Measurements from ENCODE around the gene ABHD3.
A peak's percentile ranks its signal among the peaks of the same experiment; 100 is the strongest.
"Not testable (repeated sequence)": the region's sequence is repeated elsewhere in the genome, so short reads cannot be mapped to it uniquely, and the experiment has no call there.

The ABHD3 gene

GRCh38 chr18:21703241-21703820, 1.2 kb downstream of the ABHD3 start:
- no peak for DNase-seq

DNA sequence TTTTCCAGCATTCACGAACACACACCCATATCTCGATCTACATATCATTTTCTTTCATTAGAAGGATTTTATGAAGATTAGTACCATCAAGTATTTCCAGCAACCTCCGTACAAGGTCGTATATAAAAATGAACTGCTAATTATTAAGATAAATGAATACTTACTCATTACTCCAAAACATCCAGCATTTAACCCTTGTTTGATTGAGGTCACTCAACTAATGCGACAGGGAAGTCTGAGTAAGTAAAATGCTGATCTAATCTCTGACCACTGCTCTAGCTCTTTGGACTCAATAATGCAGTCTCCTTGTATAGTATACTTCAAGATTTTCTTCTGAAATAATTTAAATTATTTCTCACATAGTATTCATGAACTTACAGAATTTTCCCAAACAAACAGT, 2.0 kb downstream of the ABHD3 start:
- DNase-seq, result no peak

DNA sequence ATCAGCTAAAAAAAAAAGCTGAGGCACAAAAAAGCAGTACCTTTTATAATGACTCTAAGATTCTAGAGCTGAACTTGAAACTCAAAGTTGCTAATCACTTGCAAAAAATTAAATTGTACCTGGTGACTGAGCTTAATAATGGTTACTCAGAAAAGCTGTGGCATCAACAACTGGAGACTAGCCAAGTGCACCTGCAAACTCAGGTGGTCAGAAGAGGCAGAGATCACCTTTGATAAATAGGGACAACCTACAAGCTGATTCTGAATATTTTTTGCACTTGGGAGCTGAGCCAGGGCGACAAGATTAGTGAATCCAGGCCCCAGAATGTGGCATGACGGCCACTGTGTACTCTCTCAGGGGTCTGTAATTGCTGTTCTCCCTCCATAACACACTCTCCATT, 3.0 kb downstream of the ABHD3 start:
- DNase-seq, result no peak

DNA sequence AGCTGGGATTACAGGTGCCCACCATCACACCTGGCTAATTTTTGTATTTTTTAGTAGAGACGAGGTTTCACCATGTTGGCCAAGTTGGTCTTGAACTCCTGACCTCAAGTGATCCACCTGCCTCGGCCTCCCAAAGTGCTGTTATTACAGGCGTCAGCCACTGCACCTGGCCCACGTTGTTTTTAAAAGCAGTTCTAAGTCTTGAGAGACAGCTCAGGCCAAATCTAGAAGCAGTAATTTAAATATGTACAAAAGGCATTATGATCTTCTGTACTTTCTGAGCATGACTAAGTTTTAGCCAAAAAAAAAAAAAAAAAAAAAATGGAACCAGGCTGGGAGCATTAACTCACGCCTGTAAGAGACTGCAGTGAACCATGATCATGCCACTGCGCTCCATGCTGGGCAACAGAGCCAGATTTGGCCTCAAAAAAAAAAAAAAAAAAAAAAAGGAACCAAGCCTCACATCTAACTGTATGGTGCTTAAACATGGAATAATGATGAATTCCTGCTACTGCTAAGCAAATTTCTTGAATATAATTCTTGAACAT, 4.0 kb downstream of the ABHD3 start:
- DNase-seq, result no peak

- no peak for DNase-seq
These were observed 11.3 kb downstream of the ABHD3 start for GRCh38 chr18:21693322-21693721.

- no peak for DNase-seq
These were observed 14.8 kb downstream of the ABHD3 start for GRCh38 chr18:21689736-21690135.

DNA sequence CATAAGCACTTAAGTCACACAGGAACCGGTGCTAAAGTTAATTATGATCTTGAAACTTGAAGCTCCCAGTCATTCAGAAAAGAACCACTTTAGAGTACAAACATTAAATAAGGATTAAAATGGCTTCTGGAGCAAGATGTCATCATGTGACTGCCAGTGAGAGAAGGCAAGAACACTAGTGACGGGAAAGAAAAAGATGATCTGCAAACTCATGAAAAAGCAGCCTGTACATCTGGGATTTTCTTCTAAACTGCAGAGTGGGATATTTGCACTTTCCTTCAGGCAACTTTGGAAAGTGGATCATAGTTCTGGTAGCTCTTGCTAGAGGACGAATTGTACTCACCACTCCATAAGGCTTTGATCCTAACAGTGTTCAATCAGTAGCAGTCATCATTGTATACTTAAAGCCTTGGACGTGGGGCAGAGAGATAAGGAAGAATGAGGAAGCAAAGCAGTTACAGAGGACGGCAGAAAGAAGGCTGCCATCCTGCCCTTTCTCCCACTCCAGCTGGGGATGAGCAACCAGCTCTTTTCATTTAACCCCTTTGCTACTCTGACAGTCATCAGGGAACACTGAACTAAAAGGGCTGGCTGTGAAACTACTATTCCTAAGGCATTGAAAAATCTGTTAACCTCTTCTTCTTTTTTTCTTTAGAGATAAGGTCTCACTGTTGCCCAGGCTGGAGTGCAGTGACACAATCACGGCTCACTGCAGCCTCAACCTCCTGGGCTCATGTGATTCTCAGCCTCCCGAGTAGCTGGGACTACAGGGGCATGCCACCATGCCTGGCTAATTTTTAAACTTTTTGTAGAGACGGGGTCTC, 18.1 kb downstream of the ABHD3 start:
- no peak for DNase-seq

DNA sequence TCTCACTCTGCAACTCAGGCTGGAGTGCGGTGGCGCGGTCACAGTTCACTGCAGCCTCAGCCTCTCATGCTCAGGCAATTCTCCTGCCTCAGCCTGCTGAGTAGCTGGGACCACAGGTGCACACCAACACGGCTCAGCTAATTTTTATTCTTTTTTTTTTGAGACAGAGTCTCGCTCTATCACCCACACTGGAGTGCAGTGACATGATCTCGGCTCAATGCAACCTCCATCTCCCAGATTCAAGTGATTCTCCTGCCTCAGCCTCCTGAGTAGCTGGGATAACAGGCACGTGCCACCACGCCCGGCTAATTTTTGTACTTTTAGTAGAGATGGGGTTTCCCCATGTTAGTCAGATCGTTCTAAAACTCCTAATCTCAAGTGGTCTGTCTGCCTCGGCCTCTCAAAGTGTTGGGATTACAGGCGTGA, 19.0 kb downstream of the ABHD3 start:
- DNase-seq, result not testable (repeated sequence)

DNA sequence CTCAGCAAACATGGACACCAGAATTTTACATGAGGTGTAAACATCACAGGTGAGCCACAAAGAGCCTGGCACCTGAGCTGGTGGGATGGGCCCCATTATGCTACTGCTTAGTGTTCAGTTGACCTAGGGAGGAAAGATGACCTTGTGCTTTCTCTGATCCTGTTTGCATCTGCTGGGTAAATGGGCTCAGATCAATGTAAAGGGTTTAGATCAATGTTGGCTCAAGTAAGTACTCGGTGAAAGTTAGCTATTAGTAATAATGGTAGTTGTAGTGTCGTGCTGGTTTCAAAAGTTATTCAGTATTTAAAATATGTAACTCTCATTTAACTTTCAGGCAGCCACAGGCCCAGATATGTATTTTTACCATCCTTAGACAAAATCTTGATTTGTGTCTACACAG, 19.8 kb downstream of the ABHD3 start:
- no peak for DNase-seq

DNA sequence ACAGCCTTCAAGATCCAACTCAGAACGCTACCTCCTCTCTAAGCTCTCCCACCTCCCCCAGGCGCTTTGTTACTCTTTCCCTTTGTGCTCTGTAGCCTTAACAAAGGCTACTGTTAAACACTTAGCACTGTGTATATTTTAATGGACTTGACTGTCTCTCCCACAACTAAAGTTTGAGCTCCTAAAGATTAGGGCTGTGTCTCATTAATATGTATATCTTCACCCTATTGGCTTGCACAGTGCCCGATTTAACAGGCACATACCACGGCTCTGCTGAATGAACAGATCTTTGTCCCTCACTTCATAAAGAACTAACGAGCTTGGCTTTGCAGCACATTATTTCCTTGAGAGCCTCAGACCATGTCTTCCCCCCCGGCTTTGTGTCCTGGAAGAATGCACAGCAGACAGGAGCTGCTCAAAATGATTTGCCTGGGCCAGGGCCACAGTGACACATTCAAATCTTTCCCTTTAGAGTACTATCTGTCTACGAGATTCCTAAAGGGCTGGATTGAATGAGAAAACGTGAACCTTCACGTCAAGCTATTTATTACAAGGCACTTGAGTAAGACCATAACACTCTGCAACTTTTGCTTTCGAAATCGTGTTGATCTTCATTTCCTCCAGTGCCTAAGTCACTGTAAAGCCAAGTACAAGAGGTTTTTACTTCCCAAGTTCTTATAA, 22.1 kb downstream of the ABHD3 start:
- no peak for DNase-seq

GRCh38 chr18:21680161-21680560, 24.4 kb downstream of the ABHD3 start:
- DNase-seq, result no peak

DNA sequence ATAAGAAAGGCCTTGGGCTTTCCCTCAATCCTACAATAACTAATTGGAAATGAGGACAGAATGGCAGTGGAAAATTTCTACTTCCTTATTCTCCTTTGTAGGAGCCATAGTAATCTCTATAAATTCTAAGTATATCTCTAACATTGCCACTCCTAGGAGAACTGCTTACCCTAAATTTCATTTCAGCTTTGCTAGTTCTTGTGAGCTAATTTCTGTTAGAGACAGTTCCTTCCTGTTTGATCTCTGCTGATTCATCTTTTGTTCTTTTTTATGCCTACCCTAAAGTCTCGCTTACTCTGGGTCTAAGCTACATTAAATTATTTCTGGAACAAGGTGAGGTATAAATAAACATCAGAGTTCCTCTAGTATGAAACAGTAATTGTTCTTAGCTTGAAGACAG, 25.7 kb downstream of the ABHD3 start:
- no peak for DNase-seq

- not testable (repeated sequence) for DNase-seq
These were observed 29.2 kb downstream of the ABHD3 start for GRCh38 chr18:21675354-21675753.

DNA sequence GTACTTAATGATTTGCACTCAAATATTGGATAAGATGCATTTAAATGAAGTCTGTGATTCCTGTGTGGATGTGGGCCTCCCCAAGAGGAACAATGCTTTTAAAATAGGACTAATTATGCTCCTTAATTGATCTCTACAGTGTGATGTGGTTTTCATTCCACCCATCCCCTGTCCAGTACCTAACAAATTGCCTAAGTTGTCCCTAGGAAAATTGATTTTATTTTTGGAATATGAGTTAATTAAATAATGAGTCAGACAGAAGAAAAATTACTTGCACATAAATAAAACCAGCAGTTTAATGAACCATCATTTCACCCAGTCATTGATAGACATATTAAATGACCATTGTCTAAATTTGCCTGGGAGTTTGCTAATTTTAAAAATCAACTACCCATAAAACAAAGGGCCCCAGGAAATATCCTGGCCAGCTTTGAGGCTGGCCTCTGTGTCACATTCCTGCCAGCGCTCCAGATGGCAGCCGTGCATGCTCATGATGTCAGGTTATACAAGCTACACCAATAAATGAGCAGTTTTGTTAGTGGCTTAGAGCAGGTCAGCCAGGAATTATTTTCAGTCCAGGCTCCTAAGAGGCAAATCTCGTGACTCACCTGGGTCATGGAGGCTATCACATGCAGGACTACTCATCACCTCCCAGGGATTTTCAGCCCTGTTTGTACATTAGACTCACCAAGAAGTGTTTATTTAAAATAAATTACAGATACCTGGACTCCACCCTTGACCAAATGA, 31.9 kb downstream of the ABHD3 start:
- DNase-seq, result peak; percentile 18

- no peak for DNase-seq
These were observed 34.8 kb downstream of the ABHD3 start for GRCh38 chr18:21669736-21670285.

DNA sequence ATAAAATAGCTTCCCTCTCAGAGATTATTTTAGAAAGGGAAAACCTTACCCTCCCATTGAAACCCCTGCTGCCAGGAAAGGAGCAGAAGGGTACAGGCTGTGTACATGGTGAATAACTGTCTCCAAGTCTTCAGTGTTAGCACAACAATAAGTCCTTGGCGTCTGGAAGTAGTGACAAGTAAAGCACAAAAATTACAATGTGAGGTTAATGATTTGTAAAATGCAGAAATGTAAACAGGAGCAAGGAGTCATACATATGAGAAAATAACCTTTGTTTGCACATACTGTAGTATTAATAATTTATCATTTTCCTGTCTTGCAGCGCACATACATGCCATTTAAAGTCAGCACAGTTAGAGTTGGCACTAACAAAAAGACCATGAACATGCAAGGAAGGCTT, 40.5 kb downstream of the ABHD3 start:
- no peak for DNase-seq

DNA sequence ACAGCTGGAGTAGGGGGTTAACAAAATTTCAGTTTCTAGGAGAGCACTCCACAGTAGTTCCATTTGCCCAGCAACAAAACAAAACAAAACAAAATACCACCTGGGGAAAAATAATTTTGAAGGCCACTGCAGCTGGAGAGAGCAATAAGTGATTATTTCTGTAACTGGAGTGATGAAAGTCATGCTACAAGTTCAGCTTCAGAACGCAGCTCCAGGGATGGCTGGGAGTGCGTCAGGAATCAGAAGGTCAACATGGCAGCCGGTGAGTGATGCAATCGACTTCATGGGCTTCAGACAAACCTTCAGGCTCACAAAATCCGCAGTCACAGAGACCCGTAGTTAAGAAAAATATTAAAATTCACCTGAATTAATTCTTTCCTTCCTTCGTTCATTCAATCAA, 41.0 kb downstream of the ABHD3 start:
- no peak for DNase-seq

DNA sequence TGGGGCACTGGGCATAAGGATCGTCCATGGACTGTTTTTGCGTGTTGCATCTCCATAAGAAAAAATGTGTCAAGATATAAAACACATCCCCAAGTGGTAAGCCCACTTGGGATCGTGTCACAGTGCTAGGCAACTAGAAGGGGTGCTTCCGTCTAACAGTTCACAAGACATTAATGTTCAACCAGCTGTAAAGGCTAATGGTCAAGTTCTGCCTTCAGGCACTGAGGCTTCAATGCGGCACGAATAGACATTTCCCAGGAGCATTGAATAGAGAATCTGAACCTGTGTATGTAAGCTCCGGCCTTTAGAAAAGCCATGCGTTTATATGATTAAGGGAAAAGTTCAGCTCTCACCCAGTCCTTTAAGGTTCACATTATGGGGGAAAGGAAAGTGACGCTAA, 42.0 kb downstream of the ABHD3 start:
- no peak for DNase-seq

DNA sequence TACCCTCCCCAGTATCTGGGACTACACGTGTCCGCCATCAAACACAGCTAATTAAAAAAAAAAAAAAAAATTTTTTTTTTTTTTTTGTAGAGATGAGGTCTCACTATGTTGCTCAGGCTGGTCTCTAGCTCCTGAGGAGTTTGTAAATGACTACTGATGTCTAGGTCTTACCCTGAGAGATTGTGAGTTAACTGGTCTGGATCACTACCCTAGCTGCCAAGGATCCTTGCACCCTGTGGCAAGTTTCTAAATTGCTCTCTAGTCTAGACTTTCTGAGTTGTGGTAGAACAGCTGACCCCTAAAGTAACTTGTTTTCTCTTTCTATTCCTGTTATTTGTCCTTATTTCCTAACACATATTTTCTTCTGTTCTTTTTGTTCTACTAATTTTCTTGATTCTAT, 44.5 kb downstream of the ABHD3 start:
- no peak for DNase-seq

- no peak for DNase-seq
These were observed 48.2 kb downstream of the ABHD3 start for GRCh38 chr18:21656402-21656801.

- DNase-seq, result no peak
These were observed 51.2 kb downstream of the ABHD3 start for GRCh38 chr18:21653361-21653760.

DNA sequence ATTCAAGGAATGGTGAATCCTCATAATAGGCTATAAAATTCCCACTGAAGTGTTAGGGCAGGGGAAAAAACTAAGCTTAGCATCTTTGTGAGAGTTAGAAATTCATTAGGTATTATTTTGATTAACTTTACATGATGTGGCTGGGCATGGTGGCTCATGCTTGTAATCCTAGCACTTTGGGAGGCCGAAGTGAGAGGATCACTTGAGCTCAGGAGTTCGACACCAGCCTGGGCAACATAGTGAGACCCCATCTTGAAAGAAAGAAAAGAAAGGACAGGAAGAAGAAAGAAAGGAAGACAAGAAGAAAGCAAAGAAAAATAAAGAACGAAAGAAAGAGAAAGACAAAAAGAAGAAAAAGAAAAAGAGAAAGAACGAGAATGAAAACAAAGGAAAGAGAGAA, 52.5 kb downstream of the ABHD3 start:
- no peak for DNase-seq

GRCh38 chr18:21650311-21650710, 54.3 kb downstream of the ABHD3 start:
- DNase-seq, result no peak

Data from NCI-H1694 treated with DMSO at 0.1 percent for 48 hours (cell line).